Fibroblast of villous mesenchyme (primary cell): ENCODE data around the gene HAUS8. TPM values are rescaled to one million over a fixed set of nuclear protein-coding genes. Genes with fewer than 3 reads are reported as not detected.
A peak's percentile ranks its signal among the peaks of the same experiment; 100 is the strongest.

Experiments
- DNase-seq: peaks from one replicate; pipeline ENCODE4 v3.0.0-alpha.2; 2010; ENCODE audit warnings: low read depth
- H3K4me3 ChIP-seq: 2 replicates; pipeline ENCODE4 v1.5.1; 2011; ENCODE audit warnings: low read depth, mild to moderate bottlenecking, low read length
- total RNA-seq: library from RNA; depleted of rRNA; stranded (reverse); fragments of >200 nt; gene quantifications from 2 replicates; pipeline ENCODE4 v1.2.3, GENCODE V29; 2012
- TF ChIP-seq, protein P1 (sequence below): IDR thresholded peaks from 2 replicates; pipeline ENCODE4 v1.5.1; 2012; ENCODE audit warnings: low read depth, mild to moderate bottlenecking, low read length; ENCODE audit not compliant: insufficient read depth

The HAUS8 gene
- total RNA-seq, 1 donor, result 3.5 TPM

DNA sequence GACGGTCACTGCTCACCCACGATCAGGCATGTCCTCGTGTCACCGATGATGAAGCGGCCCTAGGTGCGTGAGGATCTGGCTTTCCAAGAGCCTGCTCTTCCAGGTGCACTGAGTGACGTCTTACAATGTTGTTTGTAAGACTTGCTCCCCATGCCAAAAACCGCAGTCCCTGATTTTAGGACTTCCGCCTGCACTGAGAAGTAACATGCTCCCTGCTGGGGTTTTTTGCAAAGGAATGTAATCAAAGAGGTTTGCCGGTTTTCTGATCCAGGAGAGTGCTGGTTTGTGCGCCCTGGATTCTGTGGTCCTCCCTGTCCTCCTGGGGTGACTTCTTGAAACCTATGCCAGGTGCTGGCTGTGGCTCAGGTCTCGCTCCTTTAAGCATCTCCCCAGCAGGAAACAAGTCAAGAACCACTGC lies 39.2 kb upstream of the HAUS8 start:
- peak; percentile 26 for DNase-seq
- TF ChIP-seq, protein P1, sequence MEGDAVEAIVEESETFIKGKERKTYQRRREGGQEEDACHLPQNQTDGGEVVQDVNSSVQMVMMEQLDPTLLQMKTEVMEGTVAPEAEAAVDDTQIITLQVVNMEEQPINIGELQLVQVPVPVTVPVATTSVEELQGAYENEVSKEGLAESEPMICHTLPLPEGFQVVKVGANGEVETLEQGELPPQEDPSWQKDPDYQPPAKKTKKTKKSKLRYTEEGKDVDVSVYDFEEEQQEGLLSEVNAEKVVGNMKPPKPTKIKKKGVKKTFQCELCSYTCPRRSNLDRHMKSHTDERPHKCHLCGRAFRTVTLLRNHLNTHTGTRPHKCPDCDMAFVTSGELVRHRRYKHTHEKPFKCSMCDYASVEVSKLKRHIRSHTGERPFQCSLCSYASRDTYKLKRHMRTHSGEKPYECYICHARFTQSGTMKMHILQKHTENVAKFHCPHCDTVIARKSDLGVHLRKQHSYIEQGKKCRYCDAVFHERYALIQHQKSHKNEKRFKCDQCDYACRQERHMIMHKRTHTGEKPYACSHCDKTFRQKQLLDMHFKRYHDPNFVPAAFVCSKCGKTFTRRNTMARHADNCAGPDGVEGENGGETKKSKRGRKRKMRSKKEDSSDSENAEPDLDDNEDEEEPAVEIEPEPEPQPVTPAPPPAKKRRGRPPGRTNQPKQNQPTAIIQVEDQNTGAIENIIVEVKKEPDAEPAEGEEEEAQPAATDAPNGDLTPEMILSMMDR, result no peak
- H3K4me3 ChIP-seq, result no peak overlapping the region

DNA sequence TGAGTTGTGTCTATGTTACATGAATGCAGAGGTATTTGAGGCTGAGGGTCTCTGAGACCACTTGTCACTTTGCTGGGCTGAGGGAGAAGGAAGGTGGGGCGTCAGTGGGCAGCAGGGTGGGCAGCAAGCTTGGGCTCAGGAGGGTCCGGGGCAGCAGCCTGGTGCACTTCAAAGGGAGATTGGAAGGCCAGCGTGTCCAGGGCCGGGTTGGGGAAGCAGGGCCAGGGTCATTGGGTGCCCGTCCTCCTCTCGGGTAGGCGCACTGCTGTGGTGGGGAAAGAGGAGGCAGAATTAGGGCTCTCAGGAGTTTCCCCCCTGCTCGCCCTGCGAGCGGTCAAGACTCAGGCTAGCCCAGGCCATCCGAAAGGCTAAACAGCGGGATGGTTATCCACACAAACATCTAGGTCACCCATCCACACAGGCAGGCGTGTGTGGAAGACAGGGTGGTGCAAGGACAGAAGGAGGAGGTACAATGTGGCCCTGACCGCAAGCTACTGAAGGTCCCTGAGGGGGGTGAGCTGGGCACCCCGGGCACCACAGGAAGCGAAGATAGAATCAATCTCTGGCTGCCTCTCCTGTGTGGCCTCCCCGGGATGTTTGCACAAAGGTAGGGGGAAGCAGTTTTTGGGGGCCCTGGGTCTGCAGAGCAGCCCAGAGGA lies 38.0 kb upstream of the HAUS8 start:
- no peak for DNase-seq
- no peak overlapping the region for H3K4me3 ChIP-seq
- TF ChIP-seq, protein P1, result no peak

DNA sequence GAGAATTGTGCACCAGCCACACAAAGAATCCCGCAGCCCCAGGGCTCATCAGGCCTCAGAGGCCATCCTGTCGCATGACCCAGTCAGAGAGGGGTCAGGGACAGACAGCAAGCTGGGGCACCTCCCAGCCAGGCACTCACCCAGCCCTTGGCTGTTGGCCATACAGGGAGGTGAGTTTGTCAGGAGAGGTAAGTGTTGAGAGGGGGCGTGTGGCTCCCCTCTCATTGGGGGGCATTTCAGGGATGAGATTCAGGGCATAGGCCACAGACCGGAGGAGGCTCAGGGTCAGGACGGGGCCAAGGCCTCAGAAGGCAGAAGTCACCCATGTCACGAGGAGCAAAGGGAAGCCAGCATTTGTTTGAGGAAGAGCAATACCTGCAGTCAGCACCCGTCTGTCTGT lies 37.4 kb upstream of the HAUS8 start:
- DNase-seq, result no peak
- H3K4me3 ChIP-seq, result no peak overlapping the region
- TF ChIP-seq, protein P1, result no peak

DNA sequence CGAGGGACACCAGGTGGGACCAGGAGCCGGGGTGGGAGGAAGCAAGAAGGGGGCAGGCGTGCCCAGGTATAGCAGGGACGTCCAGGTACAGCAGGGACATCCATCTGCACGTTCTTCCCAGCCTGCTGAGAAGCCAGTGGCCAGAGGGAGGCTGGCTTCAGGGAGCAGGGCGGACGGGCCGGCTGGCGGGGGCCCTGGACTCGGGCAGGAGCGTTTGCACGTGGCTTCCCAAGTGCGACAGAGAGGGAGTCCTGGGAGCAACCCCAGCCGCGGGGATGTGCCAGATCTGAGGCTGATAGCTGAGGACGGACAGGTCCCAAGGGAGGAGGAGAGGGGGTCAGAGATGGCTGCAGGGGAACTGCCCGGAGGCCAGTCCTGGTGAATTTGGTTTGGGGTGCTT lies 37.0 kb upstream of the HAUS8 start:
- TF ChIP-seq, protein P1, result no peak
- H3K4me3 ChIP-seq, result no peak overlapping the region
- no peak for DNase-seq

DNA sequence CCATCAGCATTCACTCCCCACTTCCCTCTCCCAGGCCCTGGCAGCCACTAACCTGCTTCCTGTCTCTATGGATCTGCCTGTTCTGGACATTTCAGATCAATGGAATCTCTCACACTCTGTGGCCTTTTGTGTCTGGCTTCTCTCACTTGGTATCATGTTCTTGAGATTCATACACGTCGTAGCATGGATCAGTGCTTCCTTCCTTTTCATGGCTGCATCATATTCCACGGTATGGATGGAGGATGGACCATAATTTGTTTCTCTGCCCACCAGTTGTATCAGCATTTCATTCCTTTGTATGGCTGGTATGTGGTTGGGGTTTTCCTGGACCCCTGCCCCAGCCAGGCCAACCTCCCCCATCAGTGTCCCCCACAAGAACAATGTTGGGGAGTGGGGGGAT lies 36.5 kb upstream of the HAUS8 start:
- no peak overlapping the region for H3K4me3 ChIP-seq
- no peak for DNase-seq
- TF ChIP-seq, protein P1, result no peak

DNA sequence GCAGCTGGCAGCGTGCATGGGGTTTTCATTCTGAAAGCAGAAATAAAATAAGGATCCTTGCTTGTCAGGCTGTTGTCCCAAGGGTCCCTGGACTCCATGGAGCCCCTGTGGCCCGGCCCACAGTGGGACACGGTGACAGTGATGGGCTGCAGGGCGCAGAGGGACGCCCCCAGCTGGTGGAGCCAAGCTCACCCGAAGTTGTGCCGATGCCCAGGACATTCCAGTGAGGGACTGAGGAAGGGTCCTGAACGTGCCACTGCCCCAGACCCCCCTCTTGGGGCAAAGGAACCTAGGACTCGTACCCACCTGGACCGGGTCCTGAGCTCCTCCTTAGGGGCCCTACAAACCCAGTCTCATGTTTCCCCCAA lies 35.3 kb upstream of the HAUS8 start:
- TF ChIP-seq, protein P1, result no peak
- no peak overlapping the region for H3K4me3 ChIP-seq
- no peak for DNase-seq
